ENCODE data around the gene SSB.

SSB gene

GRCh38 chr2:169761970-169762292 lies 36.7 kb upstream of the SSB start:
- no peak overlapping the region for H3K4me3 ChIP-seq (IDR thresholded peaks at IDR 0.05; ENCODE audit: insufficient read depth, low read depth, low read length)
- H3K27me3 ChIP-seq (ENCODE audit: insufficient read depth, low read depth) = no peaks in the 10 kb centered on the region
- no peaks in the 10 kb centered on the region for H4K20me1 ChIP-seq (ENCODE audit: insufficient read depth)
- H3K79me2 ChIP-seq (ENCODE audit: insufficient read depth, low read depth) = no peaks in the 10 kb centered on the region
- H3K4me1 ChIP-seq (ENCODE audit: low read depth, poor library complexity, severe bottlenecking) = peaks cover 16% of the 10 kb centered on the region
- no peak overlapping the region for H3K4me2 ChIP-seq
- no peaks in the 10 kb centered on the region for H3K36me3 ChIP-seq (ENCODE audit: insufficient read depth)
- no peak overlapping the region for H2AFZ ChIP-seq (ENCODE audit: low read depth)
- H3K27ac ChIP-seq = no peak overlapping the region
- no peak for TF ChIP-seq CTCF (conservative IDR thresholded peaks at IDR 0.05; ENCODE audit: low read depth, low read length)
- no peak overlapping the region for H3K9ac ChIP-seq

GRCh38 chr2:169765523-169765922 lies 33.1 kb upstream of the SSB start:
- Histone ChIP-seq H2AFZ (ENCODE audit: low read depth) (no peak overlapping the region), H3K4me2 (no peak overlapping the region; the same call in 1 of the 2 replicates)

GRCh38 chr2:169767243-169767888 lies 31.3 kb upstream of the SSB start:
- no peak overlapping the region for H3K4me3 ChIP-seq (IDR thresholded peaks at IDR 0.05; ENCODE audit: insufficient read depth, low read depth, low read length)
- H3K79me2 ChIP-seq (ENCODE audit: insufficient read depth, low read depth) = no peaks in the 10 kb centered on the region
- H4K20me1 ChIP-seq (ENCODE audit: insufficient read depth) = no peaks in the 10 kb centered on the region
- H3K4me2 ChIP-seq = no peak overlapping the region
- no peaks in the 10 kb centered on the region for H3K36me3 ChIP-seq (ENCODE audit: insufficient read depth)
- H3K4me1 ChIP-seq (ENCODE audit: low read depth, poor library complexity, severe bottlenecking) = peaks cover 16% of the 10 kb centered on the region
- no peak overlapping the region for H3K9ac ChIP-seq
- TF ChIP-seq CTCF (conservative IDR thresholded peaks at IDR 0.05; ENCODE audit: low read depth, low read length) = peak; percentile 76
- H3K27me3 ChIP-seq (ENCODE audit: insufficient read depth, low read depth) = no peaks in the 10 kb centered on the region
- no peak overlapping the region for H2AFZ ChIP-seq (ENCODE audit: low read depth)
- no peak overlapping the region for H3K27ac ChIP-seq

More at GRCh38 chr2:169765523-169765922, 33.1 kb upstream of the SSB start:
- H3K27ac ChIP-seq = no peak overlapping the region
- H3K79me2 ChIP-seq (ENCODE audit: insufficient read depth, low read depth) = no peaks in the 10 kb centered on the region
- H3K9ac ChIP-seq = no peak overlapping the region
- no peak overlapping the region for H3K4me3 ChIP-seq (IDR thresholded peaks at IDR 0.05; ENCODE audit: insufficient read depth, low read depth, low read length)
- TF ChIP-seq CTCF (conservative IDR thresholded peaks at IDR 0.05; ENCODE audit: low read depth, low read length) = no peak
- H3K27me3 ChIP-seq (ENCODE audit: insufficient read depth, low read depth) = no peaks in the 10 kb centered on the region
- peaks cover 16% of the 10 kb centered on the region for H3K4me1 ChIP-seq (ENCODE audit: low read depth, poor library complexity, severe bottlenecking)
- no peaks in the 10 kb centered on the region for H3K36me3 ChIP-seq (ENCODE audit: insufficient read depth)
- H4K20me1 ChIP-seq (ENCODE audit: insufficient read depth) = no peaks in the 10 kb centered on the region

GRCh38 chr2:169768262-169768995 lies 30.2 kb upstream of the SSB start:
- Histone ChIP-seq H2AFZ (ENCODE audit: low read depth) (no peak overlapping the region), H3K79me2 (ENCODE audit: insufficient read depth, low read depth) (no peaks in the 10 kb centered on the region), H3K4me1 (ENCODE audit: low read depth, poor library complexity, severe bottlenecking) (peaks cover 16% of the 10 kb centered on the region), H3K4me2 (no peak overlapping the region), H3K27me3 (ENCODE audit: insufficient read depth, low read depth) (no peaks in the 10 kb centered on the region), H3K36me3 (ENCODE audit: insufficient read depth) (no peaks in the 10 kb centered on the region), H3K4me3 (IDR thresholded peaks at IDR 0.05; ENCODE audit: insufficient read depth, low read depth, low read length) (no peak overlapping the region), H3K9ac (no peak overlapping the region), H4K20me1 (ENCODE audit: insufficient read depth) (no peaks in the 10 kb centered on the region), H3K27ac (no peak overlapping the region)
- no peak for TF ChIP-seq CTCF (conservative IDR thresholded peaks at IDR 0.05; ENCODE audit: low read depth, low read length)

Data from KMS-11 (cell line).